Hippocampal formation (tissue), 2 donors: ENCODE data around the gene ZNF385B.
"Not testable (repeated sequence)": the region's sequence is repeated elsewhere in the genome, so short reads cannot be mapped to it uniquely, and the experiment has no call there.

Source experiments
- DNase-seq, 2 donors: peaks; one replicate each; lab custom pipeline; 2025; lab: John Stamatoyannopoulos, UW

Gene ZNF385B

GRCh38 chr2:179800776-179801175, 60.6 kb downstream of the ZNF385B start:
- DNase-seq: no peak

GRCh38 chr2:179796213-179797007, 65.0 kb downstream of the ZNF385B start:
- no peak for DNase-seq

- no peak for DNase-seq
Observed at GRCh38 chr2:179793902-179794301, 67.5 kb downstream of the ZNF385B start.

GRCh38 chr2:179793238-179793637, 68.2 kb downstream of the ZNF385B start:
- DNase-seq: no peak

- DNase-seq: no peak
Observed at GRCh38 chr2:179790235-179791217, 70.9 kb downstream of the ZNF385B start.

- no peak for DNase-seq
Observed at GRCh38 chr2:179788104-179788503, 73.3 kb downstream of the ZNF385B start.

GRCh38 chr2:179787601-179788000, 73.8 kb downstream of the ZNF385B start:
- DNase-seq: no peak

- DNase-seq: no peak
Observed at GRCh38 chr2:179785902-179786301, 75.5 kb downstream of the ZNF385B start.

- DNase-seq: not testable (repeated sequence)
Observed at GRCh38 chr2:179782346-179782745, 79.1 kb downstream of the ZNF385B start.

GRCh38 chr2:179773986-179774385, 87.4 kb downstream of the ZNF385B start:
- no peak for DNase-seq

- DNase-seq: no peak
Observed at GRCh38 chr2:179772346-179772745, 89.1 kb downstream of the ZNF385B start.

- DNase-seq: no peak
Observed at GRCh38 chr2:179771791-179772190, 89.6 kb downstream of the ZNF385B start.

- no peak for DNase-seq
Observed at GRCh38 chr2:179770029-179770428, 91.4 kb downstream of the ZNF385B start.

GRCh38 chr2:179769323-179769722, 92.1 kb downstream of the ZNF385B start:
- DNase-seq: no peak

- no peak for DNase-seq
Observed at GRCh38 chr2:179768765-179769164, 92.6 kb downstream of the ZNF385B start.

- no peak for DNase-seq
Observed at GRCh38 chr2:179765666-179766065, 95.7 kb downstream of the ZNF385B start.

GRCh38 chr2:179764710-179765109, 96.7 kb downstream of the ZNF385B start:
- DNase-seq: no peak

- no peak for DNase-seq
Observed at GRCh38 chr2:179758636-179759035, 102.8 kb downstream of the ZNF385B start.

GRCh38 chr2:179751163-179751809, 110.1 kb downstream of the ZNF385B start:
- DNase-seq: peak in 1 of 2 donors; percentile 55

GRCh38 chr2:179749210-179749609, 112.2 kb downstream of the ZNF385B start:
- no peak for DNase-seq

GRCh38 chr2:179746981-179747380, 114.4 kb downstream of the ZNF385B start:
- DNase-seq: no peak

- no peak for DNase-seq
Observed at GRCh38 chr2:179745635-179746256, 115.7 kb downstream of the ZNF385B start.
